ENCODE data around the gene DNAJC8.

The DNAJC8 gene

GRCh38 chr1:28200234-28200873, 32.5 kb downstream of the DNAJC8 start:
- TF ChIP-seq FOXP2 (optimal IDR thresholded peaks at IDR 0.05; ENCODE audit: control extremely low read depth, extremely low read length, insufficient read depth) (no peak), EZH2 (IDR thresholded peaks at IDR 0.05) (no peak), POLR2AphosphoS5 (IDR thresholded peaks at IDR 0.05; ENCODE audit: borderline replicate concordance, low read depth, low read length) (no peak)
- no peaks in the 10 kb centered on the region for H3K9me3 ChIP-seq (ENCODE audit: low read depth, low read length)
- H3K36me3 ChIP-seq (ENCODE audit: insufficient read depth, low read length), result peaks cover 53% of the 10 kb centered on the region
- H3K9ac ChIP-seq (ENCODE audit: insufficient read length), result no peak overlapping the region
- DNase-seq (ENCODE audit: low read depth, low spot score), result no peak
- no peak overlapping the region for H3K27ac ChIP-seq
- no peak overlapping the region for H3K4me3 ChIP-seq

DNA sequence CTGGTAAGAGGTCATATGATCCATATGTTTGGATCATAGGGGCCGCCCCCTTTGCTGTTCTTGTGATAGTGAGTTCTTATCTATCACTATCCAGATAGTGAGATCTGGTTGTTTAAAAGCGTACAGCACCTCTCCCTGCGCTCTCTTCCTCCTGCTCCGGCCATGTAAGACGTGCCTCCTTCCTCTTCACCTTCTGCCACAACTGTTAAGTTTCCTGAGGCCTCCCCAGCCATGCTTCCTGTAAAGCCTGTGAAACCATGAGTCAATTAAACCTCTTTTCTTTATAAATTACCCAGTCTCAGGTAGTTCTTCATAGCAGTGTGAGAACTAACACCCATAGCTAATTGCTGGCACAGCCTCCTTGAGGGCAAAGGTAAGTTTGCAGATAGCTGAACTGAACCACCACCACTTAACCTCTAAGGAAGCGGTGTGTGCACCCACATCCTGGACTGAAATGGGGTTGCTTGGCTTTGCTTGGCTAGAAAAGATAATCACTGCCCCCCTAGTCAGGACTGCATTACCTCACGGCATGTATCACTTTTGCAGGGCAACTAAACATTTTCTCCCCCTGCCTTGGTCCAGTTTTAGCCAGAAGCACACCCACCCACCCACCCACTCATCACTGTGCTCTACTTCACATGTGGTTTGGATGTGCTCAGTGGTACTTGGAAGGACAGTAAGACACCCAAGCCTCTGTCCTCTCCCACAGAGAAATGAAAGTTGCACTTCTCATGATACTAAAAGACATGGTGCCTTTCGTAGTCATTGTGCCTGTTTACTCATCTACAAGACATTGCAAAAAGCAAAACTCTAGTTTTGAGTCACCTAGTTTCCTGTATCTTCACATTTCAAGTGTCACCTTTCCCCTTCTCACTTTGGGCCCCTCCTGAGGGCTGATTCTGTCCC, 33.2 kb downstream of the DNAJC8 start:
- H3K4me3 ChIP-seq, result no peak overlapping the region
- no peaks in the 10 kb centered on the region for H3K9me3 ChIP-seq (ENCODE audit: low read depth, low read length)
- no peak overlapping the region for H3K9ac ChIP-seq (ENCODE audit: insufficient read length)
- peaks cover 45% of the 10 kb centered on the region for H3K36me3 ChIP-seq (ENCODE audit: insufficient read depth, low read length)
- TF ChIP-seq FOXP2 (optimal IDR thresholded peaks at IDR 0.05; ENCODE audit: control extremely low read depth, extremely low read length, insufficient read depth) (no peak), POLR2AphosphoS5 (IDR thresholded peaks at IDR 0.05; ENCODE audit: borderline replicate concordance, low read depth, low read length) (no peak), EZH2 (IDR thresholded peaks at IDR 0.05) (no peak)
- no peak for DNase-seq (ENCODE audit: low read depth, low spot score)
- H3K27ac ChIP-seq, result no peak overlapping the region

- no peak overlapping the region for H3K4me3 ChIP-seq
- no peak overlapping the region for H3K9ac ChIP-seq (ENCODE audit: insufficient read length)
- peaks cover 28% of the 10 kb centered on the region for H3K36me3 ChIP-seq (ENCODE audit: insufficient read depth, low read length)
- no peaks in the 10 kb centered on the region for H3K9me3 ChIP-seq (ENCODE audit: low read depth, low read length)
- DNase-seq (ENCODE audit: low read depth, low spot score), result no peak
- no peak overlapping the region for H3K27ac ChIP-seq
- no peak for TF ChIP-seq FOXP2 (optimal IDR thresholded peaks at IDR 0.05; ENCODE audit: control extremely low read depth, extremely low read length, insufficient read depth)
- no peak for TF ChIP-seq EZH2 (IDR thresholded peaks at IDR 0.05)
- no peak for TF ChIP-seq POLR2AphosphoS5 (IDR thresholded peaks at IDR 0.05; ENCODE audit: borderline replicate concordance, low read depth, low read length)
Observed at GRCh38 chr1:28197682-28198415, 35.0 kb downstream of the DNAJC8 start.

DNA sequence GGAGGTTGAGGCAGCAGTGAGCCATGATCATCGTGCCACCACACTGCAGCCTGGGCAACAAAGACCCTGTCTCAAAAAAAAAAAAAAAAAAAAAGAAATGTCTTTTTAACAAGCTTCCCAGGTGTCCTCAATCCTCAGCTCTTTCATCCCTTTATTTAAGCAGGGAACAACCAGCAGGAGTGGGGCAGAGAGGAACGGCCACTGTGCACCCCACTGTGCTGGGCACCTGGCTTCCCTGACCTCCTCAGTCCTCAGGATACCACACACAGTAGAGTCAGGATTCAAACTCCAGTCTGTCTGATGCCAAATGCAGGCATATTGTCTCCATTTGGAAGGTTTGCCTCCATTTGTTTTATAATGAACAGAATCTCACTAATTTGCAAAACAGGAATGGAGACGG, 36.5 kb downstream of the DNAJC8 start:
- H3K36me3 ChIP-seq (ENCODE audit: insufficient read depth, low read length), result peaks cover 26% of the 10 kb centered on the region
- H3K9ac ChIP-seq (ENCODE audit: insufficient read length), result no peak overlapping the region
- no peak for DNase-seq (ENCODE audit: low read depth, low spot score)
- H3K4me3 ChIP-seq, result no peak overlapping the region
- no peak for TF ChIP-seq FOXP2 (optimal IDR thresholded peaks at IDR 0.05; ENCODE audit: control extremely low read depth, extremely low read length, insufficient read depth)
- TF ChIP-seq EZH2 (IDR thresholded peaks at IDR 0.05), result no peak
- no peak for TF ChIP-seq POLR2AphosphoS5 (IDR thresholded peaks at IDR 0.05; ENCODE audit: borderline replicate concordance, low read depth, low read length)
- peak overlapping the region; percentile 29; the same call in 1 of the 2 replicates for H3K27ac ChIP-seq
- H3K9me3 ChIP-seq (ENCODE audit: low read depth, low read length), result no peaks in the 10 kb centered on the region

DNA sequence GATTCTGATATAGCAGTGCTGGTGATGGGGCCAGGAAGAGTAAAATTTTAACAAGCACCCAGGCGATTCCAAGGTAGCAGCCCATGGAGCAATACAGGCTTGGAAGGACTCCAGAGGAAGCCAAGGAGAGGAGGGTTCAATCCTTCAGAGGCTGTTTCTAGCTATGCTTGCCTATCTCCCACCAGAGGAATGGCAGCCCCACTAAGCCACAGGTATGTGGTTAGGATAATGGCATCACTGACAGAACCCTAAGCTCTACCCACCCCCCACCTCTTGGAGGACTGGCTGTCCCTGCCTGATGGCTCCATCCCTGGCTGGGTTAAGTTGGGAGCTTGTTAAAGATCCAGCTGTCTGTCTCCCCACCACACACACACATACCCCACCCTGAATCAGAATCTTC, 37.0 kb downstream of the DNAJC8 start:
- H3K36me3 ChIP-seq (ENCODE audit: insufficient read depth, low read length), result peaks cover 20% of the 10 kb centered on the region
- TF ChIP-seq EZH2 (IDR thresholded peaks at IDR 0.05) (no peak), POLR2AphosphoS5 (IDR thresholded peaks at IDR 0.05; ENCODE audit: borderline replicate concordance, low read depth, low read length) (no peak), FOXP2 (optimal IDR thresholded peaks at IDR 0.05; ENCODE audit: control extremely low read depth, extremely low read length, insufficient read depth) (no peak)
- DNase-seq (ENCODE audit: low read depth, low spot score), result no peak
- no peak overlapping the region for H3K9ac ChIP-seq (ENCODE audit: insufficient read length)
- no peak overlapping the region for H3K27ac ChIP-seq
- H3K4me3 ChIP-seq, result no peak overlapping the region
- no peaks in the 10 kb centered on the region for H3K9me3 ChIP-seq (ENCODE audit: low read depth, low read length)

- H3K27ac ChIP-seq, result no peak overlapping the region
- TF ChIP-seq EZH2 (IDR thresholded peaks at IDR 0.05) (no peak), POLR2AphosphoS5 (IDR thresholded peaks at IDR 0.05; ENCODE audit: borderline replicate concordance, low read depth, low read length) (no peak), FOXP2 (optimal IDR thresholded peaks at IDR 0.05; ENCODE audit: control extremely low read depth, extremely low read length, insufficient read depth) (no peak)
- H3K9me3 ChIP-seq (ENCODE audit: low read depth, low read length), result no peaks in the 10 kb centered on the region
- H3K9ac ChIP-seq (ENCODE audit: insufficient read length), result no peak overlapping the region
- peaks cover 9% of the 10 kb centered on the region; the same call in 1 of the 2 replicates for H3K36me3 ChIP-seq (ENCODE audit: insufficient read depth, low read length)
- H3K4me3 ChIP-seq, result no peak overlapping the region
- DNase-seq (ENCODE audit: low read depth, low spot score), result no peak
Observed at GRCh38 chr1:28194326-28195035, 38.3 kb downstream of the DNAJC8 start.

DNA sequence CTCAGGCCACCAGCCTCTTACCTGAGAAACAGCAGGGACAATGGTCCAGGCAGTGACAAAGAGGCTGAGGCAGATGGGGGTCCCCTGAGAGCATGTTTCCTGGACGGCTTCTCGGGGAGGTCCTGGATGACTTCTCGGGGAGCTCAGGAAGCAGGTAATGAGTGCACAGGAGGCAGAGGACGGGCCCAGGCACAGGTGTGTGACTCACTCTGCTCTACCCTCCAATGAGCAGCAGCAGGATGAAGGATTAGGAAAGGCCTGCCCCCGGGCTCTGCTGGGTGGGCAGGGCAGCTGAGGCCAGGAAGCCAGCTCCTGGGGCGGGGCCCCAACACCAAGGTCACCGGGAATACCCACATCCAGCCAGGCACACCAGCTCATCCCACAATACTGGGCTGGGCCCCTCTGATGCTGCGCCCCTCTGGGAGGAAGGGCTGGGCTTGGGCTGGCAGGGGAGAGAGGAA, 39.1 kb downstream of the DNAJC8 start:
- no peak for TF ChIP-seq FOXP2 (optimal IDR thresholded peaks at IDR 0.05; ENCODE audit: control extremely low read depth, extremely low read length, insufficient read depth)
- TF ChIP-seq POLR2AphosphoS5 (IDR thresholded peaks at IDR 0.05; ENCODE audit: borderline replicate concordance, low read depth, low read length), result no peak
- TF ChIP-seq EZH2 (IDR thresholded peaks at IDR 0.05), result no peak
- no peak for DNase-seq (ENCODE audit: low read depth, low spot score)
- Histone ChIP-seq H3K36me3 (ENCODE audit: insufficient read depth, low read length) (peaks cover 2% of the 10 kb centered on the region; the same call in 1 of the 2 replicates), H3K4me3 (no peak overlapping the region), H3K9me3 (ENCODE audit: low read depth, low read length) (no peaks in the 10 kb centered on the region), H3K9ac (ENCODE audit: insufficient read length) (no peak overlapping the region), H3K27ac (no peak overlapping the region)
